ENCODE measurements around the gene DNAJC4. TPM values are rescaled to one million over a fixed set of nuclear protein-coding genes. Genes with fewer than 3 reads are reported as not detected.

The DNAJC4 gene
- total RNA-seq, 4 donors from 2014 or later: 52.6 to 214 (median 76.0) TPM

GRCh38 chr11:64233913-64234586, 3.7 kb downstream of the DNAJC4 start, which contains the start of gene VEGFB:
Gene VEGFB (plus strand): TSS chr11:64234584. CDS start chr11:64234834, 250 bp downstream.
- H3K9me3 ChIP-seq: no peaks in the 10 kb centered on the region
- H3K36me3 ChIP-seq: no peaks in the 10 kb centered on the region
- intact Hi-C loops (cut with DNase I; ENCODE audit: low total_unique reads): no loop called here
- DNase-seq: peak; percentile 86
- peaks cover 15 to 78% (median 59%) of the 10 kb centered on the region in 4 donors for H3K4me1 ChIP-seq
- H3K27ac ChIP-seq: peak within 1 kb of the TSS; percentile 81 to 95 (median 87)
- WGBS, 2 donors (ENCODE audit: low coverage in 1 of 2): 9% methylated on average over 21 of the region's 62 CpGs; no CpG with 5 or more reads in 1 of the 2 donors
- in situ Hi-C loops (cut with MboI; ENCODE audit: low pct_ligation_motif_present in 1 of 4, low pct_unique_long_range_greater_than_20kb in 1 of 4, low sequenced_read_pairs in 3 of 4): no loop called here
- peak in 2 of 3 donors; percentile 49 to 76 for TF ChIP-seq POLR2AphosphoS5 (IDR thresholded peaks at IDR 0.05)
- TF ChIP-seq CTCF (IDR thresholded peaks at IDR 0.05): no peak
- peak; percentile 32 for TF ChIP-seq POLR2A (IDR thresholded peaks at IDR 0.05)
- TF ChIP-seq EP300 (IDR thresholded peaks at IDR 0.05; ENCODE audit: low read depth): no peak
- H3K4me3 ChIP-seq: peak within 1 kb of the TSS; percentile 59 to 77 (median 70)
- no peaks in the 10 kb centered on the region for H3K27me3 ChIP-seq

DNA sequence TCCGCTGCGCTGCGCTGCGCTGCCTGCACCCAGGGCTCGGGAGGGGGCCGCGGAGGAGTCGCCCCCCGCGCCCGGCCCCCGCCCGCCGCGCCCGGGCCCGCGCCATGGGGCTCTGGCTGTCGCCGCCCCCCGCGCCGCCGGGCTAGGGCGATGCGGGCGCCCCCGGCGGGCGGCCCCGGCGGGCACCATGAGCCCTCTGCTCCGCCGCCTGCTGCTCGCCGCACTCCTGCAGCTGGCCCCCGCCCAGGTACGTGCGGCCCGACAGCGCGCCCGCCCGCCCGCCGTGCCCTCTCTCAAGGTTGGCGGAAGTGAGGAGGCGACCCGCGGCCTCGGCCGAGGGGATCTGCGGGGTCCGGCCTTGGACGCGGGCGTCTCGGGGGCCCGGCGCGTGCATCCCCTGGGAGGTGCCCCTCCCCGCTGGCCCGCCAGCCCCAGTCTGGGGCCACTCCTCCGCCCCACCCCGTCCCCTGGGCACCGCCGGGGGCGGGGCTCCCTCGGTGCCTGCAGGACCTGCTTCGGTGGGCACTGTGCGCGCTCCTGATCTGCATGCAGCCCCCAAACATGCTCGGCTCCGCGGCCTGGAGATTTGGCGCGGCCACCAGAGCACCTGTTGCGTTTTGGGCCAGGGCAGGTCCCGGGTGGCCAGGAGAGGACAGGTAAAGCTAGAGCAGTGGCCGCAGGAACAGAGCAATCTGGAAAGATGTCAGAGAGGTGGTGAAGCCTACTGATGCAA, 4.5 kb downstream of the DNAJC4 start:
- H3K27me3 ChIP-seq: no peaks in the 10 kb centered on the region
- H3K27ac ChIP-seq: peak overlapping the region; percentile 81 to 95 (median 87)
- no peak for TF ChIP-seq CTCF (IDR thresholded peaks at IDR 0.05)
- peak; percentile 15 to 66 (median 53) for TF ChIP-seq POLR2AphosphoS5 (IDR thresholded peaks at IDR 0.05)
- no peak for TF ChIP-seq EP300 (IDR thresholded peaks at IDR 0.05; ENCODE audit: low read depth)
- peak; percentile 42 for TF ChIP-seq POLR2A (IDR thresholded peaks at IDR 0.05)
- H3K4me3 ChIP-seq: peak overlapping the region; percentile 59 to 77 (median 70)
- H3K4me1 ChIP-seq: peaks cover 12 to 78% (median 58%) of the 10 kb centered on the region in 4 donors
- no peaks in the 10 kb centered on the region for H3K9me3 ChIP-seq
- intact Hi-C loops (cut with DNase I; ENCODE audit: low total_unique reads) (no loop called here), in situ Hi-C loops (cut with MboI; ENCODE audit: low pct_ligation_motif_present in 1 of 4, low pct_unique_long_range_greater_than_20kb in 1 of 4, low sequenced_read_pairs in 3 of 4) (no loop called here)
- peak; percentile 77 for DNase-seq
- H3K36me3 ChIP-seq: no peaks in the 10 kb centered on the region
- WGBS, 2 donors (ENCODE audit: low coverage in 1 of 2): 2% methylated on average over 36 of the region's 80 CpGs; no CpG with 5 or more reads in 1 of the 2 donors

DNA sequence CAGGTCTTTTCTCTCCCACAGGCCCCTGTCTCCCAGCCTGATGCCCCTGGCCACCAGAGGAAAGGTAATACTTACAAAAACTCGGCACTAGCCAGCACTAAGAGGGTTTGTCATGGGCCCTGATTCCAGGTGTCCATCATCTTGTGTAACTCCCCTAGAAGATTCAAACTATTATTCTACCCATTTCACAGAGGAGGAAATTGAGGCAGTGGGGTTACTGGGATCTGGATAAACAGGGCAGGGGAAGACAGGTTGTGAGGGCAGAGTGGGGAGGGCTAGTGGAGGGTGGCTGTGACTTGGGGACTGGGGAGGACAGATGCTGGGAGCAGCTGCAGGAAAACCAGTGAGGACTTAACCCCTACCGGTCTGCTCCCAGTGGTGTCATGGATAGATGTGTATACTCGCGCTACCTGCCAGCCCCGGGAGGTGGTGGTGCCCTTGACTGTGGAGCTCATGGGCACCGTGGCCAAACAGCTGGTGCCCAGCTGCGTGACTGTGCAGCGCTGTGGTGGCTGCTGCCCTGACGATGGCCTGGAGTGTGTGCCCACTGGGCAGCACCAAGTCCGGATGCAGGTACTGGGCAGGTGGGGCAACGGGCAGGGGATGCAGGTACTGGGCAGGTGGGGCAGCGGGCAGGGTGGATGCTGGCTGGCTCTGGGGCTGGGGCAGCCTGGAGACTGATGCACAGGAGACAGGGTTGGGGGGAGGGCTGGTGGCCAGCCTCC, 5.3 kb downstream of the DNAJC4 start:
- peak; percentile 11 for DNase-seq
- Histone ChIP-seq H3K27ac (peak overlapping the region; percentile 81 to 95 (median 87)), H3K9me3 (no peaks in the 10 kb centered on the region), H3K4me1 (peaks cover 18 to 84% (median 63%) of the 10 kb centered on the region in 4 donors), H3K36me3 (no peaks in the 10 kb centered on the region), H3K27me3 (no peaks in the 10 kb centered on the region), H3K4me3 (peak overlapping the region; percentile 59 to 77 (median 70))
- TF ChIP-seq POLR2AphosphoS5 (IDR thresholded peaks at IDR 0.05) (no peak), EP300 (IDR thresholded peaks at IDR 0.05; ENCODE audit: low read depth) (no peak), CTCF (IDR thresholded peaks at IDR 0.05) (no peak), POLR2A (IDR thresholded peaks at IDR 0.05) (no peak)
- in situ Hi-C loops (cut with MboI; ENCODE audit: low pct_ligation_motif_present in 1 of 4, low pct_unique_long_range_greater_than_20kb in 1 of 4, low sequenced_read_pairs in 3 of 4): no loop called here
- 74% methylated on average over 12 of the region's 12 CpGs; no CpG with 5 or more reads in 1 of the 2 donors for WGBS, 2 donors (ENCODE audit: low coverage in 1 of 2)
- intact Hi-C loops (cut with DNase I; ENCODE audit: low total_unique reads): no loop called here

All from transverse colon (tissue), 4 donors.